CD8-positive, alpha-beta memory T cell (primary cell): ENCODE results near the gene CCNDBP1. TPM values are rescaled to one million over a fixed set of nuclear protein-coding genes. Genes with fewer than 3 reads are reported as not detected.

Source experiments
- CTCF ChIA-PET: fragments of 350-600 bp; sonication (Branson Sonifier 250); formaldehyde crosslinking; loops from one replicate; lab custom pipeline; 2021; ENCODE audit warnings: antibody characterized with exemption; lab: Charles Lee
- POLR2A ChIA-PET: fragments of 350-600 bp; sonication (Branson Sonifier 250); formaldehyde crosslinking; loops from one replicate; lab custom pipeline; 2021; ENCODE audit warnings: antibody characterized with exemption; lab: Charles Lee
- DNase-seq, 5 donors: peaks; one replicate each; pipeline versions ENCODE4 v3.0.0 to v3.0.0-alpha.2; 2020 to 2022; ENCODE audit warnings: mixed read lengths in 1 of 5
- H3K27ac ChIP-seq: one replicate; pipeline ENCODE4 v1.7.0; 2013; ENCODE audit warnings: low read depth, mild to moderate bottlenecking, low read length, moderate library complexity
- H3K27me3 ChIP-seq: 2 replicates; pipeline ENCODE4 v1.7.0; 2013; ENCODE audit warnings: low read length, mild to moderate bottlenecking; ENCODE audit not compliant: insufficient read depth, poor library complexity, severe bottlenecking
- H3K36me3 ChIP-seq: 2 replicates; pipeline ENCODE4 v1.7.0; 2013; ENCODE audit warnings: mild to moderate bottlenecking, low read length, moderate library complexity; ENCODE audit not compliant: insufficient read depth
- H3K4me1 ChIP-seq: 2 replicates; pipeline ENCODE4 v1.7.0; 2013; ENCODE audit warnings: mild to moderate bottlenecking, low read length, moderate library complexity; ENCODE audit not compliant: insufficient read depth
- H3K4me3 ChIP-seq: 2 replicates; pipeline ENCODE4 v1.7.0; 2013; ENCODE audit warnings: mild to moderate bottlenecking, low read length
- H3K9me3 ChIP-seq: 2 replicates; pipeline ENCODE4 v1.7.0; 2013; ENCODE audit warnings: mild to moderate bottlenecking, low read length
- H3K27ac Mint-ChIP-seq, 8 donors: one replicate each; pipeline ENCODE4 v1.8.0; 2020 to 2021; ENCODE audit warnings: mixed read lengths in 8 of 8, mild to moderate bottlenecking in 6 of 8, inconsistent platforms in 3 of 8, moderate library complexity in 3 of 8
- H3K27me3 Mint-ChIP-seq, 2 donors: one replicate each; pipeline ENCODE4 v1.8.0; 2020 to 2021; ENCODE audit warnings: mixed read lengths in 2 of 2, mild to moderate bottlenecking in 1 of 2, moderate library complexity in 1 of 2
- H3K36me3 Mint-ChIP-seq, 3 donors: one replicate each; pipeline ENCODE4 v1.8.0; 2020 to 2021; ENCODE audit warnings: mixed read lengths in 3 of 3, inconsistent platforms in 1 of 3, mild to moderate bottlenecking in 1 of 3
- H3K4me1 Mint-ChIP-seq, 3 donors: one replicate each; pipeline ENCODE4 v1.8.0; 2020 to 2021; ENCODE audit warnings: mixed read lengths in 3 of 3, inconsistent platforms in 1 of 3, mild to moderate bottlenecking in 1 of 3
- H3K4me3 Mint-ChIP-seq, 7 donors: one replicate each; pipeline ENCODE4 v1.8.0; 2020 to 2021; ENCODE audit warnings: mixed read lengths in 7 of 7, mild to moderate bottlenecking in 6 of 7, moderate library complexity in 4 of 7, inconsistent platforms in 2 of 7
- H3K9me3 Mint-ChIP-seq, 5 donors: one replicate each; pipeline ENCODE4 v1.8.0; 2020 to 2022; ENCODE audit warnings: mixed read lengths in 5 of 5, mild to moderate bottlenecking in 3 of 5, moderate library complexity in 2 of 5, inconsistent platforms in 1 of 5
- polyA plus RNA-seq: library from polyadenylated mRNA; unstranded; fragments of 300-500 nt; fragmentation: Illumina TruSeq; gene quantifications from one replicate; pipeline ENCODE4 v1.2.3, GENCODE V29; 2021
- total RNA-seq, 2 experiments: library from RNA; stranded (reverse); gene quantifications; one replicate each; pipeline ENCODE4 v1.2.3, GENCODE V29; 2021

Gene CCNDBP1
- total and polyA plus RNA-seq, 3 experiments from 2014 or later: 61.8 to 204 (median 63.2) TPM

- POLR2A ChIA-PET: no interaction called here
- H3K36me3 ChIP-seq: no peaks in the 10 kb centered on the region
- CTCF ChIA-PET: no interaction called here
Observed at GRCh38 chr15:43207024-43207423, 21.8 kb downstream of the CCNDBP1 start.

GRCh38 chr15:43208052-43209002, 23.1 kb downstream of the CCNDBP1 start:
- Histone ChIP-seq H3K27me3 (no peaks in the 10 kb centered on the region), H3K4me3 (no peak overlapping the region), H3K36me3 (no peaks in the 10 kb centered on the region), H3K4me1 (no peaks in the 10 kb centered on the region), H3K9me3 (no peaks in the 10 kb centered on the region), H3K27ac (no peak overlapping the region)
- no peaks in the 10 kb centered on the region for H3K36me3 Mint-ChIP-seq
- ChIA-PET CTCF (interaction anchor here (1.1 kb wide), 1 partner anchor 17 kb away, joined by 3 read pairs; no protein-coding TSS in a partner anchor), POLR2A (interaction anchor here (0.5 kb wide), 1 partner anchor 11 kb away, joined by 3 read pairs; no protein-coding TSS in a partner anchor)
- H3K4me1 Mint-ChIP-seq: peaks cover 3 to 5% (median 5%) of the 10 kb centered on the region in 3 donors
- DNase-seq: no peak
- peaks cover 6 to 20% of the 10 kb centered on the region in 2 donors for H3K27me3 Mint-ChIP-seq
- H3K4me3 Mint-ChIP-seq: no peak overlapping the region
- no peaks in the 10 kb centered on the region for H3K9me3 Mint-ChIP-seq
- H3K27ac Mint-ChIP-seq: no peak overlapping the region

More at GRCh38 chr15:43207024-43207423, 21.8 kb downstream of the CCNDBP1 start:
- no peaks in the 10 kb centered on the region for H3K36me3 Mint-ChIP-seq
- H3K9me3 ChIP-seq: no peaks in the 10 kb centered on the region
- H3K4me1 ChIP-seq: no peaks in the 10 kb centered on the region
- H3K27ac Mint-ChIP-seq: peak overlapping the region in 1 of 8 donors; percentile 7
- peaks cover 6 to 20% of the 10 kb centered on the region in 2 donors for H3K27me3 Mint-ChIP-seq
- H3K4me3 Mint-ChIP-seq: no peak overlapping the region
- no peaks in the 10 kb centered on the region for H3K9me3 Mint-ChIP-seq
- no peak overlapping the region for H3K27ac ChIP-seq
- DNase-seq: no peak
- no peak overlapping the region for H3K4me3 ChIP-seq
- H3K4me1 Mint-ChIP-seq: peaks cover 3 to 5% (median 5%) of the 10 kb centered on the region in 3 donors
- no peaks in the 10 kb centered on the region for H3K27me3 ChIP-seq

GRCh38 chr15:43209059-43209824, 24.0 kb downstream of the CCNDBP1 start:
- no peak overlapping the region for H3K4me3 Mint-ChIP-seq
- Histone ChIP-seq H3K4me3 (no peak overlapping the region), H3K27me3 (no peaks in the 10 kb centered on the region), H3K9me3 (no peaks in the 10 kb centered on the region), H3K27ac (no peak overlapping the region), H3K36me3 (no peaks in the 10 kb centered on the region), H3K4me1 (no peaks in the 10 kb centered on the region)
- no peaks in the 10 kb centered on the region for H3K9me3 Mint-ChIP-seq
- DNase-seq: no peak
- peaks cover 2 to 3% (median 3%) of the 10 kb centered on the region in 3 donors for H3K4me1 Mint-ChIP-seq
- POLR2A ChIA-PET: interaction anchor here (0.5 kb wide), 1 partner anchor 168 kb away, joined by 5 read pairs; no protein-coding TSS in a partner anchor
- peak overlapping the region in 1 of 8 donors; percentile 50 for H3K27ac Mint-ChIP-seq
- H3K27me3 Mint-ChIP-seq: peaks cover 6 to 20% of the 10 kb centered on the region in 2 donors
- no peaks in the 10 kb centered on the region for H3K36me3 Mint-ChIP-seq
- CTCF ChIA-PET: interaction anchor here (0.7 to 1.1 kb wide), 2 partner anchors 16 to 77 kb away, joined by 3 read pairs; no protein-coding TSS in a partner anchor

- H3K36me3 Mint-ChIP-seq: no peaks in the 10 kb centered on the region
- Histone ChIP-seq H3K4me3 (no peak overlapping the region), H3K9me3 (no peaks in the 10 kb centered on the region), H3K36me3 (no peaks in the 10 kb centered on the region), H3K4me1 (no peaks in the 10 kb centered on the region), H3K27me3 (no peaks in the 10 kb centered on the region), H3K27ac (no peak overlapping the region)
- no peak overlapping the region for H3K27ac Mint-ChIP-seq
- ChIA-PET CTCF (interaction anchor here (0.7 kb wide), 1 partner anchor 76 kb away, joined by 3 read pairs; no protein-coding TSS in a partner anchor), POLR2A (no interaction called here)
- H3K4me3 Mint-ChIP-seq: no peak overlapping the region
- H3K4me1 Mint-ChIP-seq: no peaks in the 10 kb centered on the region
- no peak for DNase-seq
- no peaks in the 10 kb centered on the region for H3K9me3 Mint-ChIP-seq
- H3K27me3 Mint-ChIP-seq: peaks cover 6 to 20% of the 10 kb centered on the region in 2 donors
Observed at GRCh38 chr15:43210172-43210745, 25.1 kb downstream of the CCNDBP1 start.

- H3K9me3 ChIP-seq: no peaks in the 10 kb centered on the region
- DNase-seq: no peak
- POLR2A ChIA-PET: no interaction called here
- H3K27me3 Mint-ChIP-seq: peaks cover 6 to 20% of the 10 kb centered on the region in 2 donors
- H3K4me3 ChIP-seq: no peak overlapping the region
- H3K9me3 Mint-ChIP-seq: no peaks in the 10 kb centered on the region
- no peak overlapping the region for H3K27ac ChIP-seq
- no peaks in the 10 kb centered on the region for H3K4me1 ChIP-seq
- CTCF ChIA-PET: no interaction called here
- H3K36me3 ChIP-seq: no peaks in the 10 kb centered on the region
- H3K27me3 ChIP-seq: no peaks in the 10 kb centered on the region
- H3K4me1 Mint-ChIP-seq: no peaks in the 10 kb centered on the region
- no peaks in the 10 kb centered on the region for H3K36me3 Mint-ChIP-seq
- no peak overlapping the region for H3K27ac Mint-ChIP-seq
- no peak overlapping the region for H3K4me3 Mint-ChIP-seq
Observed at GRCh38 chr15:43210807-43211206, 25.6 kb downstream of the CCNDBP1 start.

GRCh38 chr15:43211224-43211735, 26.1 kb downstream of the CCNDBP1 start:
- Mint-ChIP-seq H3K27me3 (peaks cover 6 to 20% of the 10 kb centered on the region in 2 donors), H3K4me1 (no peaks in the 10 kb centered on the region), H3K9me3 (no peaks in the 10 kb centered on the region), H3K27ac (no peak overlapping the region), H3K36me3 (no peaks in the 10 kb centered on the region), H3K4me3 (no peak overlapping the region)
- DNase-seq: no peak
- Histone ChIP-seq H3K36me3 (no peaks in the 10 kb centered on the region), H3K4me3 (no peak overlapping the region), H3K9me3 (no peaks in the 10 kb centered on the region), H3K27ac (no peak overlapping the region), H3K27me3 (no peaks in the 10 kb centered on the region), H3K4me1 (no peaks in the 10 kb centered on the region)
- CTCF ChIA-PET: no interaction called here
- POLR2A ChIA-PET: no interaction called here

- Histone ChIP-seq H3K27ac (no peak overlapping the region), H3K9me3 (no peaks in the 10 kb centered on the region), H3K4me3 (no peak overlapping the region), H3K4me1 (no peaks in the 10 kb centered on the region), H3K27me3 (no peaks in the 10 kb centered on the region), H3K36me3 (no peaks in the 10 kb centered on the region)
- Mint-ChIP-seq H3K27me3 (peaks cover 6 to 23% of the 10 kb centered on the region in 2 donors), H3K4me3 (no peak overlapping the region), H3K9me3 (peaks cover 0 to 3% (median 0%) of the 10 kb centered on the region in 5 donors), H3K27ac (no peak overlapping the region), H3K4me1 (no peaks in the 10 kb centered on the region), H3K36me3 (no peaks in the 10 kb centered on the region)
- ChIA-PET CTCF (interaction anchor here (3.4 kb wide), 1 partner anchor 13 kb away, joined by 11 read pairs; no protein-coding TSS in a partner anchor), POLR2A (no interaction called here)
- no peak for DNase-seq
Observed at GRCh38 chr15:43212299-43212698, 27.1 kb downstream of the CCNDBP1 start.
